Measurements from ENCODE around the gene TARP.

DNA sequence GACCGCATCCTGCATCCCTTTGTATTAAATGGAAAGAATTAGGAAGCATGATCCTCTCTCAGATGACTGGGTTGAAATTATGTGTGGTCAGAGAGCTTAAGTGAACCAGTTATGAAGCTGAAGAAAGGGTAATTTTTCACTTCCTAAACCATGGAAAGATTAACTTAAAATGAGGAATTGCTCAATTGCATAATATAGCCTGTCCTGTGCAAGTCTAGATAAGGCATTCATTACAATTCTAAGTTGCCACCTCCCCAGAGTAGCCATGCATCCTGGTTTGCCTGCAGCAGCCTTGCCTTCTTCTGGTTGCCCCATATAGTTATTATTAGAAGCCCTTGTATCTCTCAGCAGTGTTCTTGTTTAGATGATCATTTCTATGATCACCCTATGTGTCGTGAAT, 50.1 kb downstream of the TARP start:
- TF ChIP-seq ZFP30 (CRISPR knock-in tag; IDR thresholded peaks at IDR 0.05): no peak
- TF ChIP-seq ISL1 (CRISPR knock-in tag; IDR thresholded peaks at IDR 0.05): no peak
- no peak for TF ChIP-seq ZNF70 (CRISPR knock-in tag; IDR thresholded peaks at IDR 0.05)
- TF ChIP-seq ZNF8 (CRISPR knock-in tag; IDR thresholded peaks at IDR 0.05): no peak
- no peak for TF ChIP-seq RARB (CRISPR knock-in tag; IDR thresholded peaks at IDR 0.05)
- no peak for TF ChIP-seq PPARA (CRISPR knock-in tag; IDR thresholded peaks at IDR 0.05; ENCODE audit: borderline replicate concordance)
- TF ChIP-seq ZFP3 (CRISPR knock-in tag; IDR thresholded peaks at IDR 0.05): no peak
- TF ChIP-seq ZC3H10 (CRISPR knock-in tag; IDR thresholded peaks at IDR 0.05): no peak
- TF ChIP-seq, protein P1, sequence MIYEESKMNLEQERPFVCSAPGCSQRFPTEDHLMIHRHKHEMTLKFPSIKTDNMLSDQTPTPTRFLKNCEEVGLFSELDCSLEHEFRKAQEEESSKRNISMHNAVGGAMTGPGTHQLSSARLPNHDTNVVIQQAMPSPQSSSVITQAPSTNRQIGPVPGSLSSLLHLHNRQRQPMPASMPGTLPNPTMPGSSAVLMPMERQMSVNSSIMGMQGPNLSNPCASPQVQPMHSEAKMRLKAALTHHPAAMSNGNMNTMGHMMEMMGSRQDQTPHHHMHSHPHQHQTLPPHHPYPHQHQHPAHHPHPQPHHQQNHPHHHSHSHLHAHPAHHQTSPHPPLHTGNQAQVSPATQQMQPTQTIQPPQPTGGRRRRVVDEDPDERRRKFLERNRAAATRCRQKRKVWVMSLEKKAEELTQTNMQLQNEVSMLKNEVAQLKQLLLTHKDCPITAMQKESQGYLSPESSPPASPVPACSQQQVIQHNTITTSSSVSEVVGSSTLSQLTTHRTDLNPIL (CRISPR knock-in tag; IDR thresholded peaks at IDR 0.05; ENCODE audit: low read depth): no peak
- TF ChIP-seq CSDC2 (CRISPR knock-in tag; IDR thresholded peaks at IDR 0.05): no peak
- no peak for TF ChIP-seq ARNTL (CRISPR knock-in tag; IDR thresholded peaks at IDR 0.05; ENCODE audit: borderline replicate concordance, low read depth)
- TF ChIP-seq, protein P2, sequence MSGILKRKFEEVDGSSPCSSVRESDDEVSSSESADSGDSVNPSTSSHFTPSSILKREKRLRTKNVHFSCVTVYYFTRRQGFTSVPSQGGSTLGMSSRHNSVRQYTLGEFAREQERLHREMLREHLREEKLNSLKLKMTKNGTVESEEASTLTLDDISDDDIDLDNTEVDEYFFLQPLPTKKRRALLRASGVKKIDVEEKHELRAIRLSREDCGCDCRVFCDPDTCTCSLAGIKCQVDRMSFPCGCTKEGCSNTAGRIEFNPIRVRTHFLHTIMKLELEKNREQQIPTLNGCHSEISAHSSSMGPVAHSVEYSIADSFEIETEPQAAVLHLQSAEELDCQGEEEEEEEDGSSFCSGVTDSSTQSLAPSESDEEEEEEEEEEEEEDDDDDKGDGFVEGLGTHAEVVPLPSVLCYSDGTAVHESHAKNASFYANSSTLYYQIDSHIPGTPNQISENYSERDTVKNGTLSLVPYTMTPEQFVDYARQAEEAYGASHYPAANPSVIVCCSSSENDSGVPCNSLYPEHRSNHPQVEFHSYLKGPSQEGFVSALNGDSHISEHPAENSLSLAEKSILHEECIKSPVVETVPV (CRISPR knock-in tag; IDR thresholded peaks at IDR 0.05): no peak
- no peak for TF ChIP-seq TOX (CRISPR knock-in tag; IDR thresholded peaks at IDR 0.05; ENCODE audit: borderline replicate concordance)

Measured in SK-N-SH treated with all-trans-retinoic acid at 6 μM for 48 hours (cell line).